ENCODE measurements around the gene RIPK4.

Gene RIPK4

GRCh38 chr21:41745971-41746743 lies 20.7 kb downstream of the RIPK4 start:
- Histone ChIP-seq H3K36me3 (replicated peaks in 1 of 2; ENCODE audit: control insufficient read depth in 2 of 2, insufficient read depth in 2 of 2, low read length in 2 of 2) (no peaks in the 10 kb centered on the region), H2BK12ac (ENCODE audit: low read length) (peak overlapping the region; percentile 75), H2BK5ac (ENCODE audit: low read length) (no peak overlapping the region)

GRCh38 chr21:41745026-41745820 lies 21.6 kb downstream of the RIPK4 start:
- Histone ChIP-seq H3K27ac (replicated peaks; ENCODE audit: low read length) (no peak overlapping the region), H2BK120ac (ENCODE audit: low read depth, low read length) (no peak overlapping the region), H3K4me2 (ENCODE audit: insufficient read depth, low read length, poor library complexity, severe bottlenecking) (no peak overlapping the region), H3K36me3 (replicated peaks in 1 of 2; ENCODE audit: control insufficient read depth in 2 of 2, insufficient read depth in 2 of 2, low read length in 2 of 2) (no peaks in the 10 kb centered on the region), H3K9ac (ENCODE audit: low read depth, low read length, poor library complexity) (no peak overlapping the region), H3K18ac (ENCODE audit: low read length) (peak overlapping the region; percentile 59), H3K4me1 (ENCODE audit: control insufficient read depth in 2 of 2, insufficient read depth in 1 of 2, low read depth in 1 of 2, low read length in 2 of 2) (peaks cover 4 to 13% of the 10 kb centered on the region in 2 donors), H4K91ac (ENCODE audit: low read depth, low read length, poor library complexity) (no peak overlapping the region), H3K79me1 (ENCODE audit: low read depth, low read length) (no peaks in the 10 kb centered on the region), H2AK5ac (ENCODE audit: low read depth, low read length) (peak overlapping the region; percentile 78), H3K23ac (ENCODE audit: low read depth, low read length, poor library complexity) (no peak overlapping the region), H2AFZ (ENCODE audit: low read length) (no peak overlapping the region), H2BK12ac (ENCODE audit: low read length) (no peak overlapping the region), H3K4me3 (ENCODE audit: low read length in 2 of 2) (no peak overlapping the region), H4K8ac (ENCODE audit: low read depth, low read length) (no peak overlapping the region), H2BK15ac (ENCODE audit: low read length) (no peak overlapping the region), H2BK5ac (ENCODE audit: low read length) (no peak overlapping the region), H3K4ac (ENCODE audit: low read length) (no peak overlapping the region), H3K9me3 (replicated peaks in 1 of 2; ENCODE audit: control insufficient read depth in 2 of 2, insufficient read depth in 1 of 2, low read depth in 1 of 2, low read length in 2 of 2) (no peaks in the 10 kb centered on the region), H3K14ac (ENCODE audit: low read length) (no peak overlapping the region), H3K27me3 (ENCODE audit: control insufficient read depth in 3 of 3, insufficient read depth in 3 of 3, low read depth in 1 of 3, low read length in 3 of 3) (peaks cover 0 to 4% (median 0%) of the 10 kb centered on the region in 3 experiments)
- no peak for DNase-seq (ENCODE audit: low spot score)
- no CpG with 5 or more reads among the region's 25 CpGs for WGBS, 2 donors (ENCODE audit: extremely low coverage in 2 of 2, insufficient read length in 2 of 2, insufficient replicate concordance in 1 of 2)

More at GRCh38 chr21:41745971-41746743, 20.7 kb downstream of the RIPK4 start:
- Histone ChIP-seq H3K18ac (ENCODE audit: low read length) (peak overlapping the region; percentile 63), H3K4me2 (ENCODE audit: insufficient read depth, low read length, poor library complexity, severe bottlenecking) (no peak overlapping the region), H2BK15ac (ENCODE audit: low read length) (no peak overlapping the region), H2AK5ac (ENCODE audit: low read depth, low read length) (peak overlapping the region; percentile 8), H3K27ac (replicated peaks; ENCODE audit: low read length) (no peak overlapping the region), H3K4ac (ENCODE audit: low read length) (no peak overlapping the region), H4K8ac (ENCODE audit: low read depth, low read length) (no peak overlapping the region), H2BK120ac (ENCODE audit: low read depth, low read length) (no peak overlapping the region), H2AFZ (ENCODE audit: low read length) (no peak overlapping the region), H3K9me3 (replicated peaks in 1 of 2; ENCODE audit: control insufficient read depth in 2 of 2, insufficient read depth in 1 of 2, low read depth in 1 of 2, low read length in 2 of 2) (no peaks in the 10 kb centered on the region), H3K9ac (ENCODE audit: low read depth, low read length, poor library complexity) (no peak overlapping the region), H3K79me1 (ENCODE audit: low read depth, low read length) (no peaks in the 10 kb centered on the region), H4K91ac (ENCODE audit: low read depth, low read length, poor library complexity) (no peak overlapping the region), H3K4me1 (ENCODE audit: control insufficient read depth in 2 of 2, insufficient read depth in 1 of 2, low read depth in 1 of 2, low read length in 2 of 2) (peaks cover 8 to 18% of the 10 kb centered on the region in 2 donors), H3K4me3 (ENCODE audit: low read length in 2 of 2) (no peak overlapping the region), H3K23ac (ENCODE audit: low read depth, low read length, poor library complexity) (no peak overlapping the region), H3K27me3 (ENCODE audit: control insufficient read depth in 3 of 3, insufficient read depth in 3 of 3, low read depth in 1 of 3, low read length in 3 of 3) (peaks cover 0 to 9% (median 0%) of the 10 kb centered on the region in 3 experiments), H3K14ac (ENCODE audit: low read length) (peak overlapping the region; percentile 10)
- no CpG with 5 or more reads among the region's 34 CpGs for WGBS, 2 donors (ENCODE audit: extremely low coverage in 2 of 2, insufficient read length in 2 of 2, insufficient replicate concordance in 1 of 2)
- DNase-seq (ENCODE audit: low spot score): no peak

GRCh38 chr21:41744028-41744930 lies 22.6 kb downstream of the RIPK4 start:
- H3K4ac ChIP-seq (ENCODE audit: low read length): peak overlapping the region; percentile 70
- no peak overlapping the region for H2AFZ ChIP-seq (ENCODE audit: low read length)
- H3K23ac ChIP-seq (ENCODE audit: low read depth, low read length, poor library complexity): peak overlapping the region; percentile 31
- H4K91ac ChIP-seq (ENCODE audit: low read depth, low read length, poor library complexity): no peak overlapping the region
- H3K9me3 ChIP-seq (replicated peaks in 1 of 2; ENCODE audit: control insufficient read depth in 2 of 2, insufficient read depth in 1 of 2, low read depth in 1 of 2, low read length in 2 of 2): no peaks in the 10 kb centered on the region
- peak overlapping the region; percentile 49 for H2BK5ac ChIP-seq (ENCODE audit: low read length)
- H3K4me2 ChIP-seq (ENCODE audit: insufficient read depth, low read length, poor library complexity, severe bottlenecking): no peak overlapping the region
- peaks cover 0 to 9% of the 10 kb centered on the region in 2 donors for H3K4me1 ChIP-seq (ENCODE audit: control insufficient read depth in 2 of 2, insufficient read depth in 1 of 2, low read depth in 1 of 2, low read length in 2 of 2)
- H3K79me1 ChIP-seq (ENCODE audit: low read depth, low read length): no peaks in the 10 kb centered on the region
- H3K27me3 ChIP-seq (ENCODE audit: control insufficient read depth in 3 of 3, insufficient read depth in 3 of 3, low read depth in 1 of 3, low read length in 3 of 3): no peaks in the 10 kb centered on the region
- peak overlapping the region; percentile 23 for H3K14ac ChIP-seq (ENCODE audit: low read length)
- no peak overlapping the region for H2BK120ac ChIP-seq (ENCODE audit: low read depth, low read length)
- H3K9ac ChIP-seq (ENCODE audit: low read depth, low read length, poor library complexity): peak overlapping the region; percentile 10
- no peak overlapping the region for H2BK12ac ChIP-seq (ENCODE audit: low read length)
- peak overlapping the region; percentile 78 for H3K18ac ChIP-seq (ENCODE audit: low read length)
- peak overlapping the region; percentile 54 for H2BK15ac ChIP-seq (ENCODE audit: low read length)
- H3K4me3 ChIP-seq (ENCODE audit: low read length in 2 of 2): no peak overlapping the region
- H4K8ac ChIP-seq (ENCODE audit: low read depth, low read length): no peak overlapping the region
- no peak overlapping the region for H3K27ac ChIP-seq (replicated peaks; ENCODE audit: low read length)
- peak overlapping the region; percentile 78 for H2AK5ac ChIP-seq (ENCODE audit: low read depth, low read length)
- no peak for DNase-seq (ENCODE audit: low spot score)
- H3K36me3 ChIP-seq (replicated peaks in 1 of 2; ENCODE audit: control insufficient read depth in 2 of 2, insufficient read depth in 2 of 2, low read length in 2 of 2): no peaks in the 10 kb centered on the region
- WGBS, 2 donors (ENCODE audit: extremely low coverage in 2 of 2, insufficient read length in 2 of 2, insufficient replicate concordance in 1 of 2): no CpG with 5 or more reads among the region's 43 CpGs
